AG20443 (cell line): ENCODE measurements around the gene EP400.
"Not testable (repeated sequence)": the region's sequence is repeated elsewhere in the genome, so short reads cannot be mapped to it uniquely, and the experiment has no call there.

Source experiments
- DNase-seq: peaks from one replicate; pipeline ENCODE4 v3.0.0; 2012; ENCODE audit warnings: low spot score, mixed read lengths

Gene EP400

GRCh38 chr12:131948713-131949430 is 870 bp upstream of the EP400 start:
- DNase-seq = not testable (repeated sequence)

DNA sequence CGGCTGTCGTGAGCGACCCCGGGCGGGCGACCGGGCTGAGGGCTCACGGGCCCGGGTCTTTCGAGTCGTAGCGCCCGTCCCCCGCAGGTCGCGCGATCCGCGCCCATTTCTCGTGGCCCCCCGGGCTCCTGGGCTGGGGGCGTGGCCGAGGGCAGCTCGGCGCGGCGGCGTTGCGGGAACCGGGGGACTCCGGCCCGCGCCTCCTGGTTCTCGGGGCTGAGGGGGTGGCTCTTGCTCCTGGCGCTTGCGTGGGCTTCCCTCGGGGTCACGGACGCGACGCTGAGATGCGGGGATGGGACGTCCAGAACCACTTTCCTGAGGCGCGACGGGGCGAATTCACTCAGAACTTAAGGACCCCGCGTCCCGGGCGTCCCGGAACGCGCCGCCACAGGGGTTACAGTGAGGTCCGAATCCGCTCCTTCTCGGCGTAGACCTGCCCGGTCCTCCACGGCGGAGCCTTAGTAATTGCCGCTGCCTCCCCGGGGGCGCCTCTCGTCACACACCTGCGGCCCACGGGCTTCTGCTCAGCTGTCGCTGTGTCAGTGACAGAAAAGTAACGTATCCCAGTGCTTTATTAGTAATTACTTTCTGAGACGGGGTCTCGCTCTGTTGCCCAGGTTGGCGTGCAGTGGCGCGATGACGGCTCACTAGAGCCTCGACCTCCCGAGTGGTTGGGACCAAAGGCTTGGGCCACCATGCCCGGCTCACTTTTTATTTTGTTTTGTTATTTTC is 606 bp downstream of the EP400 start:
- peak; percentile 61 for DNase-seq

- DNase-seq = not testable (repeated sequence)
These were observed 4.1 kb downstream of the EP400 start for GRCh38 chr12:131953810-131954209.

DNA sequence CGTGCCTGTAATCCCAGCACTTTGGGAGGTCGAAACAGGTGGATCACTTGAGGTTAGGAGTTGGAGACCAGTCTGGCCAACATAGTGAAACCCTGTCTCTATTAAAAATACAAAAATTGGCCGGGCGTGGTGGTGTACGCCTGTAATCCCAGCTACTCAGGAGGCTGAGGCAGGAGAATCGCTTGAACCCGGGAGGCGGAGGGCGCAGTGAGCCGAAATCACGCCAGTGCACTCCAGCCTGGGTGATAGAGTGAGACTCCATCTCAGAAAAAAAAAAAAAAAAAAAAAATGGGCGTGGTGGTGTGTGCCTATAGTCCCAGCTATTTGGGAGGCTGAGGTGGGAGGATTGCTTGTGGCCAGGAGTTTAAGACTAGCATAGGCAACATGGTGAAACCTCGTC is 4.7 kb downstream of the EP400 start:
- not testable (repeated sequence) for DNase-seq

GRCh38 chr12:131959116-131959515 is 9.4 kb downstream of the EP400 start:
- no peak for DNase-seq

DNA sequence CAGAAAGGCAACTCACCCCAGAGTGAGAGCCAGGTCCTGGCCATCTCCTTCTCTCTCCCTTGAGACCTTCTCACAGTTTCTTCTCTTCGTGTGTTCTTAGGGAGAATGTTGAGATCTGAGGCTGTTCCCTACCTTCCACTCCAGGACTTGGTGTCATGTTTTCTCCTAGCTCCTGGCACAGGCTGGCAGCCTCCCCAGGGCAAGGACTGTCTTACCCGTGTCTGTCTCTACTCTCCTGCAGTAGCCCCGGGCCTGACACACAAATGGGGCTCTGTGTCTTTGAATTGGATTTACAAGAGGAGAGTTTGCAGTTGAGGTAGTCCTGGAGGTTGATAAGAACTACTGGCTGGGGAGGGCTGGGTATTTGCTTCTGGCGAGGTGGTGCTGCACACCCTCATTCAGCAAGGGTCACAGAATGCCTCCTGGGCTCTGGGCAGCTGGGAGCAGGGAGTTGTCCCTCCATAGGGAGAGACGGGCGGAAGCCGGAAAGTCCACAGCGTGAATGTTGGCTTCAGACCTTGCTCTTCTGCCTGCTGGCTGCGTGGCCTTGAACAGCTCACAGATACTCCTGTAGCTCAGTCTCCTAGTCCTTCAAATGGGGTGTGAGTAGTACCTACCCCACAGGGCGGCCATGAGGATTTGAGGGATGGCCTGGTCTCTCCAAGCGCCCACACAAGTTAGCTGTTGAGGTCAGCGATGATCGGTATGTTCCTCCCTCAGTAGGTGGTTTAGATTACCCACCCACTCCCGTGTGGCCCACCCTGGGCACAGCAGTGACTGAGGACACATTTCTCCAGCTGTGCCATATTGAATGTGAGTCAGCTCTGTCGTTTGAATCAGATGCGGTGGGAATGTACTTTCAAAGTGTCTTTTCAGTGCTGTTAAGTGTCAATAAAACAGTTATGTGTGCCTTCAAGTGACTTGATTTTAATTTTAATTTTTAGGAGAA is 10.2 kb downstream of the EP400 start:
- DNase-seq = no peak

GRCh38 chr12:131960590-131961325 is 11.0 kb downstream of the EP400 start:
- not testable (repeated sequence) for DNase-seq

DNA sequence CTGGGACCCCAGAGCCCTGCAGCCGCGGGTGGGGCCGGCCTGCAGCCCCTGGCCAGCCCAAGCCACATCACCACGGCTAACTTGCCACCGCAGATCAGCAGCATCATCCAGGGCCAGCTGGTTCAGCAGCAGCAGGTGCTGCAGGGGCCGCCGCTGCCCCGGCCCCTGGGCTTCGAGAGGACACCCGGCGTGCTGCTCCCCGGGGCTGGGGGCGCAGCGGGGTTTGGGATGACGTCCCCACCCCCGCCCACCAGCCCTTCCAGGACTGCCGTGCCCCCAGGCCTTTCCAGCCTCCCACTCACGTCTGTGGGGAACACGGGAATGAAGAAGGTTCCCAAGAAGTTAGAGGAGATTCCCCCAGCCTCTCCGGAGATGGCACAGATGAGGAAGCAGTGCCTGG is 11.6 kb downstream of the EP400 start:
- not testable (repeated sequence) for DNase-seq

DNA sequence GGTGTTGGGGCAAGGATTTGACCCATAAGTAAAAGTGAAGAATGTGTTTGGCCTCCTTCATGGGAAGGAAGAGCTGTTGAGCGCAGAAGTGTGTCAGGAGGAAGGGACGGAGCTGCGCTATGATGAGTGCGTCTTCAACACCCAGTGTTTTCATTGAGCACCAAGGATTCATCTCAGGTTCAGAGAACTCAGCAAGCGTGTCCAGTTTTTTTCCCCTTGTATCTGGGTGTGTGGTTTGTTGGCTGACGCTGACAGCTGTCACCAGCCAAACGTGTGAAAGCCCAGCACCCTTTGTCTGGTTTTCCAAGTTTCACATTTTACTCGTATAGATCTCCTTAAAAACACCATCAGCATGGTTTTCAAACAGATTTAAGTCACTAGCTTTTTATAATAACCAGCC is 12.3 kb downstream of the EP400 start:
- no peak for DNase-seq

GRCh38 chr12:131963381-131963780 is 13.6 kb downstream of the EP400 start:
- DNase-seq = no peak

GRCh38 chr12:131965073-131965472 is 15.3 kb downstream of the EP400 start:
- DNase-seq = no peak

GRCh38 chr12:131971226-131971625 is 21.5 kb downstream of the EP400 start:
- DNase-seq = no peak

- DNase-seq = no peak
These were observed 25.5 kb downstream of the EP400 start for GRCh38 chr12:131975228-131975627.

DNA sequence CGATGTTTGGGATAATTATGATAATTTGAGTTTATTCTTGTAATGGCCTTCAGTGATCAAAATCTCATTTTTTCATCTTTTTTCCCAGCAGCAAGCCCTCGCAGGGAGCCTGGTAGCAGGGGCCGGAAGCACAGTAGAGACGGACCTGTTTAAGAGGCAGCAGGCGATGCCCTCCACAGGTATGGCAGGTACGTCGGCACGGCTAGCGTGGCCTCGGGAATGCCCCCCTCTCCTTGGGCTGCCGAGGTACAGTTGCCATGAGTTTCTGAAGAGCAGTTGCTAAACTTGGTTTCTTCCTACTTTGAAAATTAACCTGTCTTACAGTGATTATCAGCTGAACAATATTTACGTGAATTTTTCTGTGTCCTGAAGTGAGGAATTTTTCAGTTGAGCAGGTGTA is 29.9 kb downstream of the EP400 start:
- DNase-seq = no peak

- DNase-seq = no peak
These were observed 30.5 kb downstream of the EP400 start for GRCh38 chr12:131980263-131980662.

- DNase-seq = no peak
These were observed 31.6 kb downstream of the EP400 start for GRCh38 chr12:131981388-131981787.

DNA sequence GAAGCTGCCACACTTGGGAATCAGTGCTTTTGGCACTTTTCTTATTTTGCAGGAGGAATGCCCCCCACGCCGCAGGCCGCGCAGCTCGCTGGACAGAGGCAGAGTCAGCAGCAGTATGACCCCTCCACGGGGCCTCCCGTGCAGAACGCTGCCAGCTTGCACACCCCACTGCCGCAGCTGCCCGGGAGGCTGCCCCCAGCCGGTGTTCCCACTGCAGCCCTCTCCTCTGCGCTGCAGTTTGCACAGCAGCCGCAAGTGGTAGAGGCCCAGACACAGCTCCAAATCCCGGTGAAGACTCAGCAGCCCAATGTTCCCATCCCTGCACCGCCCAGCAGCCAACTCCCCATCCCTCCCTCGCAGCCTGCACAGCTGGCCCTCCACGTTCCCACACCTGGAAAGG is 32.3 kb downstream of the EP400 start:
- no peak for DNase-seq

DNA sequence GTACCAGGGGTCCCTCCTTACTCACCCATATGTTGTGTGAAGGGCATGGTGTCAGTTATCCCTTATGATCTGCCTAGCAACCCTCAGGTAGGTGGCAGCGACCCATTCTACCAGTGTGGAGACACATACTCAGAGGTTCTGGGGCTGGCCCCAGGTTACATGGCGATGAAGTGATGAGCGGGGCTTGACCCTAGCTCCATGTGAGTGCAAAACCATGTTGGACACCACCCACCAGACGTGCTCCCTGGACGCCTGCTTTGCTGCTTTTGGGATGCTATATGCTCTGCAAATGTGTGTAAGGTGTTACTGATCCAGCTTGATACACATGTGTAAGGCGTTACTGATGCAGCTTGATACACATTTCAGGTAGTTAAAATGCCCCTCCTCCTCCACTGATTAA is 33.3 kb downstream of the EP400 start:
- no peak for DNase-seq

DNA sequence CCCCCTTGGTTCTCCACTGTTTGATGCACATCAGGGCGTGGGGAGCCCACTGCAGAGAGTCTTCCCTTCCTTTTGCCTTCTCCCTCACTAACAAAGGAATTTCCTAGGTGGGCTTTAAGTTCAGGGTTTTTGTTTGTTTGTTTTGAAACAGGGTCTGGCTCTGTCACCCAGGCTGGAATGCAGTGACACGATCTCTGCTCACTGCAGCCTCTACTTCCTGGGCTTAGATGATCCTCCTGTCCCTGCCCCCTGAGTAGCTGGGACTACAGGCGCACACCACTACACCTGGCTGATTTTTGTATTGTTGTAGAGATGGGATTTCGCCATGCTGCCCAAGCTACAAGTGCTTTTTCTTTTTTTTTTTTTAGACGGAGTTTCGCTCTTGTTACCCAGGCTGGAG is 33.8 kb downstream of the EP400 start:
- DNase-seq = no peak

DNA sequence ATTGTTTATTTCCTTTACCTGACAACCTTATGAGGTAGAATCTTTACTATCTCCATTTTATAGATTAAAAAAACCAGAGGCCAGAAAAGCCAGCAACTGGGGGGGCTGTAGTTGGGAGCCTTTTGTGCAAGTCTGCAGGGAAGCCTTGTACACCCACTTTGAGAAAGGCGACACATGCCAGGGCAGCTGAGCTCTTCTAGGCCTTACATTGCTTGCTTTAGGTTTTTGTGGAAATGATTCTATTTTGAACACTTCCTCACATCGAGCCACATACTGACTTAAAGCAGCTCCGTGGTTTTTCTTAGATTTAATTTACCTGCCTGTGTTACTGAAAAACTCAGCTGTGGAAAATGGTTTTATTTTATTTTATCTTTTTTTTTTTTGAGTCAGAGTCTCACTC is 34.6 kb downstream of the EP400 start:
- DNase-seq = no peak

GRCh38 chr12:131985510-131985875 is 35.8 kb downstream of the EP400 start:
- DNase-seq = not testable (repeated sequence)

DNA sequence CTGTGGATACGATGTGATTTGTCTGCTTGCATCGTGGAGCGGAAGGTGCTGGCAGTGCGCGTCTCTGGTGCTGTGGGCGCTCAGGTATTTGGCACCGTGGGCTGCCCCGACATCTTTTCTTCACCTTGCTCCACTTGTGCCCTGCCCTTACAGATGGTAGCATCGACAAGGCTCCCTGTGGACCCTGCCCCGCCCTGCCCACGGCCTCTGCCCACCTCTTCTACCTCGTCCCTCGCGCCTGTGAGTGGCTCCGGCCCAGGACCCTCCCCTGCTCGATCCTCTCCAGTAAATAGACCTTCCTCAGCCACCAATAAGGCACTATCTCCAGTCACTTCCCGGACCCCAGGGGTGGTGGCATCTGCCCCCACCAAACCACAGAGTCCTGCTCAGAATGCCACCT is 36.6 kb downstream of the EP400 start:
- no peak for DNase-seq
